OCI-M1 (cell line): ENCODE data around the gene GPR142.

Experiments
- DNase-seq: peaks from one replicate; lab custom pipeline; 2025; lab: John Stamatoyannopoulos, UW

Gene GPR142

DNA sequence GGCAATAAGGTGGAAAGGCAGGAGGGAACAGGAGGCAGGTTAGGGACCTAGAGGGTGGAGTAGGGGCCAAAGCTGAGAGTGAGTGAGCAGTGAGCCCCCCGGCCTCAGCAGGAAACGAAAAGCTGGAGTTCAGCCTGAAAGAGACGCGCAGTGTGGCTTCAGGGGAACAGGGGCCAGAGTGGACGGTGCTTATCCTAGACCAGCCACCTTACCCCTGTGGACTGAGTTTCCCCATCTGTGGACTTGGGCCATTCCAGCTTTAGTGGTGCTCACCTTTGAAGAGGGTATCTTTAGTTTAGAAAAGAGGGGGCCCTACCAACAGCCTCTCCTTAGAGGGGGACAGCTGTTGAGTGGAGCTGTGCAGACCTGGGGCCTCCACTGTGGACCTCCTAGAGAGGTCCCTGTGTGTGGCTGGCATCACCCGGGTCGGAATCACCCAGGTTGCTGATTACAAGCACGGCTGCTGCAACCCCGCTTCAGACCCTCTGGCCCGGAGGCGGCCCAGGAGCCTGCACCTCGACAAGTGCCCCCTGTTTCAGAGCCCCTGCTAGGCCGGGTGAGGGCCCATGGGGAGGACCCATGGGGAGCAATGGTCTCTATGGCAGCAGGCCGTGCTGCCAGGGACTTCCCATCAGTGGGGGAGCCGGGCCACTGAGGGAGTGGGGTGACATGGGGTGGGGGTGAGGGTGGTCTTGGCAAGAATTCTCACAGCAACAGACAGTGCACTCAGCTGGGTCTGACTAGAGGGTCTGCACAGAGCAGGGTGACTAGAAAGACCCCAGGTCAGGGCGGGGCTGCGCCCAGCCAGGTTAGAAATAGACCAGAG is 2.6 kb downstream of the GPR142 start:
- DNase-seq = no peak

- DNase-seq = no peak
Measured at GRCh38 chr17:74371653-74372147, 4.4 kb downstream of the GPR142 start.

GRCh38 chr17:74372426-74372825 is 5.1 kb downstream of the GPR142 start:
- DNase-seq = no peak

GRCh38 chr17:74373838-74374606 is 6.7 kb downstream of the GPR142 start:
- no peak for DNase-seq

- no peak for DNase-seq
Measured at GRCh38 chr17:74374858-74375257, 7.6 kb downstream of the GPR142 start.

- peak; percentile 86 for DNase-seq
Measured at GRCh38 chr17:74379495-74380085, 12.3 kb downstream of the GPR142 start.

DNA sequence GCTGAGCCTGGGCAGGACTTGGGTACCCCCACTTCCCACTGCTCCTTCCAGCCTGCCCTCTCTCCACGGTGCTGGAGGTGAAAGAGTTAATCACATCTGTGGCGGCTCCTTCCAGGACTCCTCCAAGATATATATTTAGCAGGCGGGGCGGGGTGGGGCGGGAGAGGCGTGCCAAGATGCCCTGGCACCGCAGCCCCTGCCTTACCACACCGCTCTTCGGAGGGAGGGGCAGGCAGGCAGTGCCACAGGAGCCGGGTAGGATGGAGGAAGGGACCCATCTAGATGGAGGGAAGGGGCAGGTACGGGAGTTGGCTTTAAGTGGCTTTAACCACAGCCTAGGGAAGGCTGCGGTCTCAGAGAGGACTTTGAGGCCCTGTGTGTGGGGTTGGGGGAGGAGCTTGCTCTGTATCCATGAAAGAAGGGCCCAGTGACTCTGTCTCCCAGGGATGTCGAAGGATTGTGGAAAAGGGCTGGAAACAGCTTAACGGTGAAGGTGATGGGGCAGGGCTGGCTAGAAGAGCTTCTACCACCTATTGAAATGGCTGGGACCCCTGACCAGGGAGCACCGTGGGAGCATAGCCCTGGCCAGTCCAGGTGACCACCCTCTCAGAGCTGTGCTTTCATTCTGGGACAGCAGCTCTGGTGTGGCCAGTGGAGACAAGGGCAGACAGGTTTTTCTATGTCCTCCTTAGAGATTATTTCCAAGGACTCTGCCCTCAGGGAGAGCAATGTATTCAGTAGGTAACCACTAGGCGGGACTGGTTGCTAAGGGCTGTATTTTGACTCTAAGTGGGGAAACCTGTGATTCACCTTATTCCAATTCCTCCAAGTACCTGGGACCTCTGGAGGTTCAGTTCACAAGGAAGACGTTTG is 13.0 kb downstream of the GPR142 start:
- no peak for DNase-seq

- peak; percentile 10 for DNase-seq
Measured at GRCh38 chr17:74380959-74381808, 13.9 kb downstream of the GPR142 start.

GRCh38 chr17:74383141-74383540 is 15.8 kb downstream of the GPR142 start:
- DNase-seq = no peak

- DNase-seq = no peak
Measured at GRCh38 chr17:74385201-74385600, 17.9 kb downstream of the GPR142 start.

GRCh38 chr17:74386386-74386785 is 19.1 kb downstream of the GPR142 start:
- DNase-seq = no peak

DNA sequence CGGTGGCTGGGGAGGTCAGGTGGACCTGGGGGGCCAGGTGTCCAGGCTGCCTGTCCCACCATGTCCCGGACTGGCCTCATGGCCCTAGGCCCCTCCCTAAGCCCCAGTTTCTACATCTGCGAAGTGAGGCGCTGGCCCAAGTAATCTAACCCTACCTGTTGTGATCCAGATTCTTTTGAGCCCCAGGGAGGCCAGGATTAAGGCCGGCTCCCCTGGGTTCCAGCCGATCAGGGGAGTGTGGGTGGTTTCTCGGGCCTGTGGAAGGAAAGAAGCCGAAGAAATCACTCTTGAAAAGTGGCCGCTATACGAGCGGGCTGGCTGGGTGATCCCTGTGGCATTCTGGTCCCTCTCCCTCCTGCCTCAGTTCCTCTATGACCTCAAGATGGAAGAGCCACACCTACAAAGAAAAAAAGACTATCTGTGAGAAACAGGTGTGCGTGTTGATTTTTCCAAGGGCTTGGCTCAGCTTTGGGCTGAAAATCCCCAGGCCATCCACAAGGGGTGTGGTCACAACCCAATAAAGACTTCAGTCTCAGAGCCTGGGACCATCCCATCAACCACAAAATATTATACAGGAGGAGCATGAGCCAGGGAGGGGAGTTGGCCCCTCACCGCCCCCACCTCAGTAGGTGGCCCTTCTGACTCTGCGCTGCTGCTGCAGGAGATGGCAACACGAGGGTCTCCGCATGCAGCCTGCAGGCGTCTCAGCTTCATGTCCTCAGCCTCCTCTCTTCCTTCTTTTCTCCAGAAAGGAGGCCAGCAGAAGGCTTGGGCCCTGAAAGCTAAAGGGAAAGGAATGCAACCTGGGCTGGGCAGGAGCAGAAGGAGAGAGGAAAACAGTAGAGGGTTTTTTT is 20.3 kb downstream of the GPR142 start:
- no peak for DNase-seq

DNA sequence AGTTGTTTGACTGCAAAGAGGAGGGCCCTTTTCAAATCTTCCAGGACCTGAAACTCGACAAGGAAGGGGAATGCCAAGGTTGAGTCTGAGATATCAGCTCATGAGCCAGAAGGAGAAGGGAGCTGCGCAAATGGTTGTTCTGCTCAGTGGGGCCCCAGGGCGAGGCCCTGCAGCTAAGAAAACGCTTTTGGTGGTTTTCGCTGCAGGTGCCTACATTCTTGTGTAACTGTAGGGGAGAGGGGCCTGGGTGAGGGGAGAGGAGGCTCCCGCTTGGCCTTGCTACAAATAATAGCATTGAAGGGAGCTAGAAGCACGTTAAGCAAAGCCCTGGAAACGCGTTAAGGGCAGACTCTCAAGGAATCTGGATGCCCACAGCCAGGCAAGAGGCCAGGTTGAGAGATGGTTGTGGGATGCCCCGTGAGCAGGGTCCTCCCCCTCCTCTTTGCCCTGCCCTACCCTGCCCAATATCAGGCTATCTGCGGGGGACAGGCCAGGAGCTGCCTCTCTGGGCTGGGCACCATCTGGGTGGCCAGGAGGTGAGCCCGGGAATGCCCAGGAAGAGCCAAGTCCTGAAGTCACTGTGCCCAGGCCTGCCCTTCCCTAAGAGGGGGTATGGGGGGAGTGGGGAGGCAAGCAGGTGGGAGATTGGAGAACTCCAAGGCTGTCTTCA is 21.9 kb downstream of the GPR142 start:
- no peak for DNase-seq

GRCh38 chr17:74389937-74390679 is 22.8 kb downstream of the GPR142 start:
- DNase-seq = no peak

DNA sequence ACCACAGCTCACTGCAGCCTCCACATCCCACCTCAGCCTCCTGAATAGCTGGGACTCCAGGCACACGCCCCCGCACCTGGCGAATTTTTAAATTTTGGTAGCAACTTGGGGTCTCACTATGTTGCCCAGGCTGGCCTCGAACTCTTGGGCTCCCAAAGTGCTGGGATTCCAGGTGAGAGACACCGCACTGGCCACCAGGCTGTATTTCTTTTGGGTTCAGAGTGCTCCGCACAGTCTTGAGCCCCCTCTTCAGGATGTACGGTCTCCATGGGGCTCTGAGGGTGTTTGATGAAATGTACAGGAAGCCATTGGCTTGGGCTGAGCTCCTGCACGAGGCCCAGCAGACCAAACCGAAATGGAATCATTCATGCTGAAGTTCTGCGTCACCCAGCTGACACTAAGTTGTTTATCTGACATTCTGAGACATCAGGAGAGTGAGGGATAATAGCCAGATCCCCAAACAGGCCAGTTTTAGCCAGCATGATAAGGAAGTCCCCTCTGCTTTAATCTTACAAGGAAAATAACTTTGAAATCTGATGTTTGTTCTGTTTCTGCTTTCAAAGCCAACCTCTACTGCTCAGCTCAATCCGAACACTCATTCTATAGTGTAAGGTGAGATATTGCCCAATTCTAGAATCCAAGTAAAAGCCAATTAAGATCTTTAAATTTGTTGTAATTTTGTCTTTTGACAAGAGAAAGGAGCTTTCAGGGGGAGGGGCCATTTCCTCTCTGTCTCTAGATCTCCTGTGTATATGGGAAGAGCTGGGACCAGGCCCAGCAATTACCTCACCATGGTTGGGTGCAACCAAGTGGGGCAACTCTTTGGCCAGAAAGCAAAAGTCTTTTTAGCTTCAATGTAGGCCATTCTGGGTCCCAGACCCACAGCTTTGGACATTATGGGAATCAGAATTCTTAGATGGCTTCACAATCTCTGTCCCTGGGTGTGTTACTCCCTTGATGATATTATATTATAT is 23.7 kb downstream of the GPR142 start:
- no peak for DNase-seq

DNA sequence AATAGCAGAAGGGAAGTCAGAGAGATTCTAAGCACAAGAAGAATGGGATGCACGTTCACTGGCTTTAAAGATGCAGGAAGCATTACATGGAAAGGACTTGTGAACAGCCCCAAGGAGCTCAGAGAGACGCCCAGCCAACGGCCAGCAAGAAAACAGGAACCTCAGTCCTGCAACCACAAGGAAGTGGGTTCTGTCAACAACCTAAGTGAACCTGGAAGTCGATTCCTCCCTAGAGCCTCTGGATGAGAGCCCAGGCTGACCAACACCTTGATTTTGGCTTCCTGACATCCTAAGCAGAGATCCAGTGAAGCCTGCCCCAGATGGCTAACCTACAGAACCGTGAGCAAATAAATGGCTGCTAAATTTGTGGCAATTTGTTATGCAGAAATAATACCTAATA is 24.5 kb downstream of the GPR142 start:
- no peak for DNase-seq

DNA sequence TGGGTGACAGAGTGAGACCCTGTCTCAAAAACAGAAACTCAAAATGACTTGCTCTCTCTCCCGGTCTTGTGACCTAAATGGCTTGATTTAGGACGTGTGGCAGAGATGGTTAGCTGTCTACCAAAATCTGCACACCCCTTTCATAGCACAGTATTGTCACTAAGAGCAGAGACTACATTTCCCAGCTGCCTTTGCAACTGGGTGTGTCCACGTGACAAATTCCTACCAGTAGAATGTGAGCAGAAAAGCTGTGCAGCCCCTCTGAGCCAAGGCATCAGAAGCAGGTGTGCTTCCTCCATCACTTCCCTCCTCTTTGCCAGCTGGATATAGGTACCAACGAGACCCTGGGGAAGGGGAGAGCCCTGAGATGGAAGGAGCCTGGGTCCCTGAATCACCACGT is 25.5 kb downstream of the GPR142 start:
- DNase-seq = no peak
